GM19035 (cell line): ENCODE measurements around the gene IFNAR1.

Experiments
- ATAC-seq: cut with Tn5 transposase; IDR thresholded peaks from one replicate; pipeline ENCODE4 v1.9.1; 2021; ENCODE audit not compliant: unreplicated experiment

The IFNAR1 gene

DNA sequence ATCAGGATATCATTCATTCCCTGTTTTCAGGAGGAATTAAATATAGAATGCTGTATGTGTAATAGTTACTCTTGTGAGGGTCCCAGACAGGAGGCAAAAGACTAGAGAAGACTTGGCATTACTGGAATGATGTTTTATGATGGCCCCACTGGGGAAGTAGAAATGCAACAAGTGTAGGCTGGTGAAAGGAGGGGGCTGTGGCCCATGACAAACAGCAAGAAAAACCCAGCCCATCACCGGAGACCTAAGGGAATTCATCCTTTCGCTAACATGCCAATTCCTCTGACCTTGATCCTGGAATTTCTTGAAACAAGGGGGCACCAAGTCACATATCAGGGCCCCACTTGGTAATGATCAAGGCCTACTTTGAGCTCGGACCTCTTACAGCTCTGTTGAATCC, 72.9 kb downstream of the IFNAR1 start:
- no peak for ATAC-seq

DNA sequence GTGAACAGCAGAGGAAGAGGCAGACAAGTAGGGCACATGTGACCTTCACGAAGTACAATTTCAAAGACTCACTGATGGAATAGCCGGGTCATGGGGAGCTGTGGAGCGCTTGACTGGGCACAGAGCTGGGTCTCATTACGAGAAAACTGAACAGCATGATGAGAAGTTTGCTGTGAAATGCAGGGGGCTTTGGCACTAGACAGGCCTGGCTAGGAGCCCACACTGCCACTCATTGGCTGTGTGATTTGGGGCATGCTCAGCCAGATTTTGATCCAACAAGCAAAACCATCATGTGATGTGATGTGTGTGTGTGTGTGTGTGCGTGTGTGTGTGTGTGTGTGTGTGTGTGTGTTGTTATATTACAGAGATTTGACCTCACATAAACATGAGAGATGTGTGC, 73.6 kb downstream of the IFNAR1 start:
- no peak for ATAC-seq

DNA sequence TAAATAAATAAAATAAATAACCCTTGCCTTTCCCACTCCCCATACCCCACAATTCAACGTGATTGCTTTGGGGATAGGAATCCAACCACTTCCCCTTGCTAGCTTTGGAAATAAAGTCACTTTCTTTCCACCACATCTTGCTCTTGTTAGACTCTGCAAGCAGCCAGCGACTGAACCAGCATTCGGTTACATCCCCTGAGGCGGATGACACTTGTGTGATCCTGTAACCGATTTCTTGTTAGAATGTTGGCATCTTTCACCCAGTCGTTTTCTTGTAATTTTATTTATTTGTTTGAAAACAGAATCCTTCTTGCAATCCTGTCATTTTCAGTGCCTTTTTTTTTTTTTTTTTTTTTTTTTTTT, 76.8 kb downstream of the IFNAR1 start:
- ATAC-seq = no peak

DNA sequence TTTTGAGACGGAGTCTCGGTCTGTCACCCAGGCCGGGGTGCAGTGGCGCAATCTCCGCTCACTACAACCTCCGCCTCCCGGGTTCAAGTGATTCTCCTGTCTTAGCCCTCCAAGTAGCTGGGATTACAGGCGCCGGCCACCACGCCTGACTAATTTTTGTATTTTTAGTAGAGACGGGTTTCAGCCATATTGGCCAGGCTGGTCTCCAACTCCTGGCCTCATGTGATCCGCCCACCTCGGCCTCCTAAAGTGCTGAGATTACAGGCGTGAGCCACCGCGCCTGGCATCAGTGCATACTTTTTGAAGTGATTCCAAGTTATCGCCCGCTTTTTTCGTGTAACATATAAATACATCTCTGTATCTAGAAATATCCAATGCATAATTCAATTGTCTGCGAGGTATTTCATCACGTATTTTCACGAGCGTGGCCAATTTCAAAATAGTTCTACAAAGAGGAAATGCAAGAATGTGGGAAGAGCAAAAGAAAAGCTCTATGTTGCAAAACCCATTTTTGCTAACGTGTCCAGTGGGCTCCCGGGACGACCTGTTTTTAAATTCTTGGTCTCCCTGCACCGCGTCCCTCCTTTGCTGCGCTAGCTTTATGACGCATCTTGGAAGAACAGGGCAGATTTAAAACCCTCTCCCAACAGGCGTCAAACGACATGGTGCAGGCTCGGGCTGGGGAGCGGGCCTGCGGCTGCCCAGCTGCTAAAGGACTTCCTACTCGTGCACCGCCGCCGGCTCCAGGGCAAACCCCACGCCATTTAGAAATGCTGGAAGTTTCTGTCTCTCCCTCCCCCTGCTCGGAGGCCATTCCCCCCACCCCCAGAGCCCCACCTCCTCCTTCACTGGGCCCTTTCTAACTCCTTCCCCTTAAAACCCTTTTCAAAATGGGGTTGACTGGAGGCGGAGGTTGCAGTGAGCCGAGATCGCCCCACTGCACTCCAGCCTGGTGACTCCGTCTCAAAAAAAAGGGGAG, 77.5 kb downstream of the IFNAR1 start:
- ATAC-seq = no peak

- peak; percentile 34 for ATAC-seq
These were observed 78.5 kb downstream of the IFNAR1 start, which contains the start of gene IFNGR2 for GRCh38 chr21:33403128-33403785. IFNGR2 (plus strand) TSS chr21:33403413; CDS start chr21:33403544, 131 bp downstream.

DNA sequence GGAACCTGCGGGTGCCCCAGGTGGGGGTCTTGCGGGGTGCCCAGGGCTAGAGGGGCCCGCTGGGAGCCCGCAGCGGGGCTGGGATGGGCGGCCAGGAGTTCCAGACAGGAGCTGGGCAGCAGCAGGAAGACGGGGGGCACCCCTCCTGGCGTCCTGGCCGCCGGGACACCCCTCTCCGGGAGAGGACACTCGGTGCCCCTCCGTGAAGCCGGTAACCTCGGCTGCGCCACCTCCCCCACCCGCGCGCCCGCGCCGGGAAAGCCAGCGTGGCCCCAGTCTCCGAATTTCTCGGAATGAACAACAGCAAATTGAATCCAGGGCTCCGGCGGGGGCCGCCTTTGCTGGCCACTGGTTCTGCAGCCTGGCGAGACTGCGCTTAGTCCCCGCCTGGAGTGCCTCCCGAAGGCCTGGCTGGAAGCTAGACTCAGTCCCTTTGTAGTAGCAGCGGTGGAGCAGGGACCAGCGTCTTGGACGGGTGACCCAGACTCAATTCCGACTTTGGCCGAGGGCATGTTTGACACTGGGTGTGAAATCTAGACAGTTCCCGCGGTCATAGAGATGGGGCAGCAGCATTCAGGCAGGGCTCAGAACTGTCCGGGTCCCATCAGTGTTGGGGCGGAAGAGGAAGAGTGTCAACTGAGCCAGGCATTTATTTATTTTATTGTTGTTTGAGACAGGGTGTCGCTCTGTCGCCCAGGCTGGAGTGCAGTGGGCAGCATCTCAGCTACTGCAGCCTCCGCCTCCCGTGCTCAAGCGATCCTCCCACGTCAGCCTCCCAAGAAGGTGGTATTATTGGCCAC, 79.2 kb downstream of the IFNAR1 start:
- peak; percentile 36 for ATAC-seq

GRCh38 chr21:33406493-33406892, 81.7 kb downstream of the IFNAR1 start:
- ATAC-seq = no peak
